GM12878 (cell line): ENCODE results near the gene THOC1. TPM values are rescaled to one million over a fixed set of nuclear protein-coding genes. Genes with fewer than 3 reads are reported as not detected.
"Not testable (repeated sequence)": the region's sequence is repeated elsewhere in the genome, so short reads cannot be mapped to it uniquely, and the experiment has no call there.

ENCODE experiments used
- ATAC-seq: fragments of 200-7000 bp; cut with Tn5 transposase; 3 replicates; pipeline ENCODE4 v1.9.1; 2020; ENCODE audit warnings: mild to moderate bottlenecking, moderate library complexity
- BruUV-seq: library from RNA; stranded (reverse); fragments of 400-500 nt; replicated peaks from 2 replicates; lab custom pipeline; 2021; lab: Mats Ljungman, UMichigan
- CTCF ChIA-PET: fragments of 300-600 bp; sonication (Branson Sonifier 250); formaldehyde crosslinking; extraction: SDS; loops from one replicate; lab custom pipeline; 2021; ENCODE audit warnings: inconsistent platforms; lab: Yijun Ruan, JAX
- POLR2A ChIA-PET: fragments of 350-600 bp; formaldehyde crosslinking; extraction: SDS; loops from one replicate; lab custom pipeline; 2021; ENCODE audit warnings: inconsistent platforms; lab: Charles Lee
- RAD21 ChIA-PET: fragments of 300-600 bp; sonication (Branson Sonifier 250); formaldehyde crosslinking; loops from one replicate; lab custom pipeline; 2023; ENCODE audit warnings: antibody characterized with exemption; ENCODE audit not compliant: unreplicated experiment; lab: Charles Lee
- SMC1A ChIA-PET: fragments of 300-600 bp; sonication (Branson Sonifier 250); formaldehyde crosslinking; loops from one replicate; lab custom pipeline; 2023; ENCODE audit not compliant: unreplicated experiment, uncharacterized antibody; lab: Charles Lee
- DNase-seq: peaks from one replicate; pipeline ENCODE4 v3.0.0-alpha.2; 2011; ENCODE audit warnings: low read depth, low spot score
- FAIRE-seq: peaks from 3 replicates; lab custom pipeline; 2011; peaks lifted over from hg19 to GRCh38; lab: Jason Lieb, UNC
- H2AFZ ChIP-seq: 2 replicates; pipeline ENCODE4 v1.6.0; 2011; ENCODE audit warnings: low read depth, low read length, control low read depth; ENCODE audit not compliant: control insufficient read depth
- H3K27ac ChIP-seq: 2 replicates; pipeline ENCODE4 v1.5.1; 2011; ENCODE audit warnings: control low read depth; ENCODE audit not compliant: control insufficient read depth, insufficient read depth
- H3K27me3 ChIP-seq, 2 experiments: replicated peaks in 1 of 2; 2 replicates each; pipeline versions ENCODE4 v1.6.0 to v1.6.1; 2011; ENCODE audit warnings: low read length in 1 of 2; ENCODE audit not compliant: control insufficient read depth in 2 of 2, insufficient read depth in 2 of 2
- H3K36me3 ChIP-seq, 2 experiments: 2 replicates each; pipeline ENCODE4 v1.5.1; 2011; ENCODE audit warnings: low read length in 1 of 2; ENCODE audit not compliant: control insufficient read depth in 2 of 2, insufficient read depth in 2 of 2
- H3K4me1 ChIP-seq: 2 replicates; pipeline ENCODE4 v1.6.1; 2011; ENCODE audit warnings: mild to moderate bottlenecking, low read length, moderate library complexity, mixed read lengths; ENCODE audit not compliant: control insufficient read depth, insufficient read depth
- H3K4me2 ChIP-seq: 2 replicates; pipeline ENCODE4 v1.6.0; 2011; ENCODE audit warnings: control low read depth; ENCODE audit not compliant: control insufficient read depth, insufficient read depth
- H3K4me3 ChIP-seq: fragments of 200-600 bp; sonication (generic); 2 replicates; pipeline ENCODE4 v1.5.1; 2016
- H3K79me2 ChIP-seq: 2 replicates; pipeline ENCODE4 v1.6.0; 2011; ENCODE audit warnings: low read length; ENCODE audit not compliant: control insufficient read depth, insufficient read depth
- H3K9ac ChIP-seq: 2 replicates; pipeline ENCODE4 v1.8.0; 2011; ENCODE audit warnings: low read length, control low read depth, mixed read lengths; ENCODE audit not compliant: control insufficient read depth, insufficient read depth
- H3K9me3 ChIP-seq: replicated peaks from 3 replicates; pipeline ENCODE4 v1.5.1; 2011; ENCODE audit warnings: mild to moderate bottlenecking, low read length; ENCODE audit not compliant: control insufficient read depth, insufficient read depth
- H4K20me1 ChIP-seq: 2 replicates; pipeline ENCODE4 v1.6.0; 2011; ENCODE audit not compliant: control insufficient read depth, insufficient read depth
- ASH2L ChIP-seq: fragments of 300-600, 200-600 bp; sonication (generic); IDR thresholded peaks from 2 replicates; pipeline ENCODE4 v1.6.1; 2017; ENCODE audit warnings: low read depth, mild to moderate bottlenecking, borderline replicate concordance
- GABPA ChIP-seq: IDR thresholded peaks from 2 replicates; pipeline ENCODE4 v1.6.1; 2014; ENCODE audit warnings: antibody characterized with exemption, low read depth, mild to moderate bottlenecking, inconsistent platforms
- HSF1 ChIP-seq: fragments of 150-350 bp; IDR thresholded peaks from 2 replicates; pipeline ENCODE4 v1.6.1; 2014; ENCODE audit warnings: mild to moderate bottlenecking, low read depth, low read length
- IRF3 ChIP-seq: fragments of 450-650 bp; IDR thresholded peaks from 2 replicates; pipeline ENCODE4 v1.6.1; 2014; ENCODE audit warnings: mild to moderate bottlenecking
- MXI1 ChIP-seq: fragments of 150-350 bp; IDR thresholded peaks from 2 replicates; pipeline ENCODE4 v1.6.1; 2011; ENCODE audit warnings: low read depth, mild to moderate bottlenecking, inconsistent platforms, low read length, improper control_type of control experiment
- NFYA ChIP-seq: IDR thresholded peaks from 2 replicates; pipeline ENCODE4 v1.6.1; 2011; ENCODE audit warnings: low read depth, mild to moderate bottlenecking, low read length, improper control_type of control experiment, borderline replicate concordance
- NR2C1 ChIP-seq: fragments of 450-650 bp; IDR thresholded peaks from 2 replicates; pipeline ENCODE4 v1.6.1; 2017; ENCODE audit warnings: antibody characterized with exemption, mild to moderate bottlenecking, moderate library complexity
- RELA ChIP-seq: fragments of 450-650 bp; IDR thresholded peaks from 2 replicates; pipeline ENCODE4 v1.8.0; 2014; ENCODE audit warnings: borderline replicate concordance; ENCODE audit not compliant: partially characterized antibody
- RUNX3 ChIP-seq: IDR thresholded peaks from 2 replicates; pipeline ENCODE4 v1.6.1; 2012; ENCODE audit warnings: low read length, inconsistent platforms
- SIN3A ChIP-seq: IDR thresholded peaks from 2 replicates; pipeline ENCODE4 v1.6.1; 2012; ENCODE audit warnings: low read depth, low read length, improper control_type of control experiment
- SIX5 ChIP-seq: IDR thresholded peaks from 2 replicates; pipeline ENCODE4 v1.6.1; 2011; ENCODE audit warnings: mild to moderate bottlenecking, low read depth, low read length, moderate library complexity; ENCODE audit not compliant: severe bottlenecking
- SMAD5 ChIP-seq: IDR thresholded peaks from 2 replicates; pipeline ENCODE4 v1.6.1; 2016; ENCODE audit warnings: antibody characterized with exemption, low read depth
- USF1 ChIP-seq: IDR thresholded peaks from 2 replicates; pipeline ENCODE4 v1.6.1; 2011; ENCODE audit warnings: borderline replicate concordance, low read depth, mild to moderate bottlenecking, moderate library complexity, mixed read lengths, low read length; ENCODE audit not compliant: insufficient read depth; ENCODE audit errors: extremely low read length
- ZBTB33 ChIP-seq: fragments of 450-650 bp; IDR thresholded peaks from 2 replicates; pipeline ENCODE4 v1.6.1; 2017; ENCODE audit warnings: mild to moderate bottlenecking
- whole genome bisulfite sequencing: methylation state at CpG from one replicate; pipeline ENCODE4 v1.1.6; 2016; ENCODE audit warnings: low lambda C conversion rate; ENCODE audit not compliant: insufficient replicate concordance, insufficient coverage; ENCODE audit errors: missing lambda C conversion rate; 5-methylcytosine and 5-hydroxymethylcytosine counted together
- in situ Hi-C: fragments of 300-500 bp; cut with MboI; formaldehyde crosslinking; loops from 9 replicates; pipeline ENCODE4 v1.14.3; 2018; ENCODE audit warnings: mixed read lengths
- intact Hi-C: fragments of 100-400 bp; cut with micrococcal nuclease; formaldehyde crosslinking; loops from one replicate; pipeline ENCODE4 v1.14.2; 2022; ENCODE audit not compliant: unreplicated experiment
- polyA plus RNA-seq, 11 experiments: library from polyadenylated mRNA; depleted of rRNA in 4 of 11; unstranded in 6 of 11; stranded (reverse) in 5 of 11; fragments of >200 nt; fragmentation: Nextera tagmentation in 4 of 11; fragmentation: Illumina TruSeq in 1 of 11; extraction: Ambion mirVana in 4 of 11; extraction: Trizol in 1 of 11; gene quantifications; 1 replicate in 1 of 11; 2 replicates in 10 of 11; pipeline versions ENCODE4 v1.2.1 to v1.2.3, GENCODE V29; 2011 to 2016; ENCODE audit warnings: inconsistent platforms in 2 of 11, missing spikeins in 2 of 11, low read depth in 1 of 11
- total RNA-seq, 4 experiments: library from RNA; depleted of rRNA in 3 of 4; stranded (reverse); fragments of >200 nt in 3 of 4; fragmentation: Illumina TruSeq in 1 of 4; extraction: Trizol in 1 of 4; gene quantifications; 2 replicates each; pipeline versions ENCODE4 v1.2.1 to v1.2.3, GENCODE V29; 2013 to 2021

THOC1 gene
- total and polyA plus RNA-seq, 10 of the 15 experiments (the other 5 are each of a cell fraction or from before 2014, with no cell fraction given) = 32.8 to 99.8 (median 49.0) TPM

- no peaks in the 10 kb centered on the region for H4K20me1 ChIP-seq
- H3K4me2 ChIP-seq = no peak overlapping the region
- H3K79me2 ChIP-seq = no peaks in the 10 kb centered on the region
- CTCF ChIA-PET = no interaction called here
- no peak for DNase-seq
- RAD21 ChIA-PET = no interaction called here
- H3K4me3 ChIP-seq = no peak overlapping the region
- no peaks in the 10 kb centered on the region for H3K9me3 ChIP-seq
- in situ Hi-C loops = no loop called here
- no peak overlapping the region for H3K27ac ChIP-seq
- SMC1A ChIA-PET = no interaction called here
- H3K27me3 ChIP-seq = no peaks in the 10 kb centered on the region
- no TSS peak for BruUV-seq
- TF ChIP-seq NFYA (no peak), RELA (no peak), SMAD5 (no peak), GABPA (no peak), IRF3 (no peak), SIX5 (no peak), ZBTB33 (no peak), HSF1 (no peak), USF1 (no peak), SIN3A (no peak), RUNX3 (no peak), ASH2L (no peak), NR2C1 (no peak), MXI1 (no peak)
- H3K36me3 ChIP-seq = no peaks in the 10 kb centered on the region
- no peak overlapping the region for H3K9ac ChIP-seq
- no peak for ATAC-seq
- H3K4me1 ChIP-seq = no peaks in the 10 kb centered on the region
- intact Hi-C loops = no loop called here
- H2AFZ ChIP-seq = no peak overlapping the region
- POLR2A ChIA-PET = no interaction called here
- no peak for FAIRE-seq
These were observed 42.2 kb upstream of the THOC1 start for GRCh38 chr18:310042-310441.

- SMC1A ChIA-PET, H3K4me3 ChIP-seq, H3K4me1 ChIP-seq, H3K27me3 ChIP-seq, H3K9ac ChIP-seq, intact Hi-C loops, ATAC-seq, H2AFZ ChIP-seq, DNase-seq, H4K20me1 ChIP-seq, BruUV-seq, in situ Hi-C loops, H3K27ac ChIP-seq, FAIRE-seq, RAD21 ChIA-PET, H3K36me3 ChIP-seq, H3K79me2 ChIP-seq, CTCF ChIA-PET, H3K4me2 ChIP-seq, H3K9me3 ChIP-seq, POLR2A ChIA-PET: not testable (repeated sequence)
- WGBS = 8% methylated on average over 4 of the region's 4 CpGs
These were observed 40.2 kb upstream of the THOC1 start for GRCh38 chr18:308086-308485.
